Activated naive CD8-positive, alpha-beta T cell treated with anti-CD3 and anti-CD28 coated beads for 36 hours (primary cell): ENCODE results near the gene ANKMY2. TPM values are rescaled to one million over a fixed set of nuclear protein-coding genes. Genes with fewer than 3 reads are reported as not detected.
"Not testable (repeated sequence)": the region's sequence is repeated elsewhere in the genome, so short reads cannot be mapped to it uniquely, and the experiment has no call there.

ENCODE experiments used
- DNase-seq: peaks from one replicate; pipeline ENCODE4 v3.0.0; 2021
- H3K27ac Mint-ChIP-seq: one replicate; pipeline ENCODE4 v1.8.0; 2022; ENCODE audit warnings: mild to moderate bottlenecking, moderate library complexity, mixed read lengths
- H3K27me3 Mint-ChIP-seq: one replicate; pipeline ENCODE4 v1.8.0; 2022; ENCODE audit warnings: mild to moderate bottlenecking, mixed read lengths
- H3K36me3 Mint-ChIP-seq: one replicate; pipeline ENCODE4 v1.8.0; 2021; ENCODE audit warnings: mild to moderate bottlenecking, mixed read lengths
- H3K4me1 Mint-ChIP-seq: one replicate; pipeline ENCODE4 v1.8.0; 2021; ENCODE audit warnings: mixed read lengths
- H3K4me3 Mint-ChIP-seq: one replicate; pipeline ENCODE4 v1.8.0; 2022; ENCODE audit warnings: mild to moderate bottlenecking, moderate library complexity, mixed read lengths
- H3K9me3 Mint-ChIP-seq: one replicate; pipeline ENCODE4 v1.8.0; 2022; ENCODE audit warnings: mixed read lengths
- total RNA-seq, 2 experiments: library from RNA; stranded (reverse); gene quantifications; one replicate each; pipeline ENCODE4 v1.2.3, GENCODE V29; 2021

Gene ANKMY2
- total RNA-seq, 2 experiments from 2014 or later: 12.1 to 12.5 TPM

- no peak overlapping the region for H3K4me3 Mint-ChIP-seq
- H3K27ac Mint-ChIP-seq: no peak overlapping the region
- H3K27me3 Mint-ChIP-seq: no peaks in the 10 kb centered on the region
- no peaks in the 10 kb centered on the region for H3K9me3 Mint-ChIP-seq
- DNase-seq: no peak
- H3K4me1 Mint-ChIP-seq: peaks cover 23% of the 10 kb centered on the region
- peaks cover 24% of the 10 kb centered on the region for H3K36me3 Mint-ChIP-seq
These were observed 29.4 kb downstream of the ANKMY2 start for GRCh38 chr7:16616122-16616521.

GRCh38 chr7:16615228-16615627, 30.3 kb downstream of the ANKMY2 start:
- Mint-ChIP-seq H3K4me1 (peaks cover 16% of the 10 kb centered on the region), H3K27me3 (no peaks in the 10 kb centered on the region), H3K4me3 (no peak overlapping the region), H3K9me3 (no peaks in the 10 kb centered on the region), H3K27ac (no peak overlapping the region), H3K36me3 (peaks cover 22% of the 10 kb centered on the region)
- no peak for DNase-seq

GRCh38 chr7:16611711-16612110, 33.8 kb downstream of the ANKMY2 start:
- Mint-ChIP-seq H3K36me3 (peaks cover 14% of the 10 kb centered on the region), H3K4me3 (no peak overlapping the region), H3K27me3 (no peaks in the 10 kb centered on the region), H3K27ac (no peak overlapping the region), H3K9me3 (no peaks in the 10 kb centered on the region), H3K4me1 (peaks cover 7% of the 10 kb centered on the region)
- DNase-seq: no peak

- H3K4me1 Mint-ChIP-seq: peaks cover 8% of the 10 kb centered on the region
- no peaks in the 10 kb centered on the region for H3K27me3 Mint-ChIP-seq
- H3K27ac Mint-ChIP-seq: no peak overlapping the region
These were observed 35.6 kb downstream of the ANKMY2 start for GRCh38 chr7:16609842-16610450.

GRCh38 chr7:16606704-16607103, 38.9 kb downstream of the ANKMY2 start:
- peaks cover 17% of the 10 kb centered on the region for H3K36me3 Mint-ChIP-seq
- H3K4me1 Mint-ChIP-seq: peaks cover 4% of the 10 kb centered on the region
- DNase-seq: no peak
- H3K27me3 Mint-ChIP-seq: no peaks in the 10 kb centered on the region
- no peak overlapping the region for H3K4me3 Mint-ChIP-seq
- H3K27ac Mint-ChIP-seq: no peak overlapping the region
- no peaks in the 10 kb centered on the region for H3K9me3 Mint-ChIP-seq

More at GRCh38 chr7:16609842-16610450, 35.6 kb downstream of the ANKMY2 start:
- no peak overlapping the region for H3K4me3 Mint-ChIP-seq
- peaks cover 14% of the 10 kb centered on the region for H3K36me3 Mint-ChIP-seq
- no peaks in the 10 kb centered on the region for H3K9me3 Mint-ChIP-seq
- DNase-seq: no peak

- Mint-ChIP-seq H3K4me1 (peaks cover 3% of the 10 kb centered on the region), H3K9me3 (no peaks in the 10 kb centered on the region), H3K36me3 (peaks cover 23% of the 10 kb centered on the region), H3K27me3 (no peaks in the 10 kb centered on the region), H3K27ac (no peak overlapping the region), H3K4me3 (no peak overlapping the region)
- no peak for DNase-seq
These were observed 41.5 kb downstream of the ANKMY2 start for GRCh38 chr7:16604054-16604453.

- H3K9me3 Mint-ChIP-seq: no peaks in the 10 kb centered on the region
- peaks cover 3% of the 10 kb centered on the region for H3K4me1 Mint-ChIP-seq
- H3K4me3 Mint-ChIP-seq: no peak overlapping the region
- peaks cover 22% of the 10 kb centered on the region for H3K36me3 Mint-ChIP-seq
- no peaks in the 10 kb centered on the region for H3K27me3 Mint-ChIP-seq
- no peak overlapping the region for H3K27ac Mint-ChIP-seq
- no peak for DNase-seq
These were observed 41.9 kb downstream of the ANKMY2 start for GRCh38 chr7:16603633-16604032.

- Mint-ChIP-seq H3K9me3 (no peaks in the 10 kb centered on the region), H3K36me3 (peaks cover 20% of the 10 kb centered on the region), H3K4me3 (no peak overlapping the region), H3K4me1 (no peaks in the 10 kb centered on the region), H3K27me3 (no peaks in the 10 kb centered on the region), H3K27ac (no peak overlapping the region)
- no peak for DNase-seq
These were observed 45.7 kb downstream of the ANKMY2 start for GRCh38 chr7:16599860-16600259.

- no peak overlapping the region for H3K4me3 Mint-ChIP-seq
- DNase-seq: no peak
- no peak overlapping the region for H3K27ac Mint-ChIP-seq
- H3K36me3 Mint-ChIP-seq: peaks cover 15% of the 10 kb centered on the region
- no peaks in the 10 kb centered on the region for H3K4me1 Mint-ChIP-seq
- no peaks in the 10 kb centered on the region for H3K27me3 Mint-ChIP-seq
- no peaks in the 10 kb centered on the region for H3K9me3 Mint-ChIP-seq
These were observed 47.5 kb downstream of the ANKMY2 start for GRCh38 chr7:16598015-16598414.

- H3K27ac Mint-ChIP-seq, H3K36me3 Mint-ChIP-seq, H3K4me3 Mint-ChIP-seq, H3K27me3 Mint-ChIP-seq, H3K9me3 Mint-ChIP-seq, H3K4me1 Mint-ChIP-seq, DNase-seq: not testable (repeated sequence)
These were observed 50.0 kb downstream of the ANKMY2 start for GRCh38 chr7:16595596-16595995.

- no peak for DNase-seq
- Mint-ChIP-seq H3K36me3 (no peaks in the 10 kb centered on the region), H3K27me3 (no peaks in the 10 kb centered on the region), H3K4me3 (no peak overlapping the region), H3K9me3 (no peaks in the 10 kb centered on the region), H3K4me1 (no peaks in the 10 kb centered on the region), H3K27ac (no peak overlapping the region)
These were observed 50.9 kb downstream of the ANKMY2 start for GRCh38 chr7:16594676-16595075.

- Mint-ChIP-seq H3K36me3 (no peaks in the 10 kb centered on the region), H3K4me3 (no peak overlapping the region), H3K4me1 (no peaks in the 10 kb centered on the region), H3K9me3 (no peaks in the 10 kb centered on the region), H3K27me3 (no peaks in the 10 kb centered on the region), H3K27ac (no peak overlapping the region)
- DNase-seq: no peak
These were observed 51.5 kb downstream of the ANKMY2 start for GRCh38 chr7:16594061-16594460.

GRCh38 chr7:16592395-16592794, 53.2 kb downstream of the ANKMY2 start:
- Mint-ChIP-seq H3K27ac (no peak overlapping the region), H3K36me3 (no peaks in the 10 kb centered on the region), H3K4me3 (no peak overlapping the region), H3K4me1 (no peaks in the 10 kb centered on the region), H3K27me3 (no peaks in the 10 kb centered on the region), H3K9me3 (no peaks in the 10 kb centered on the region)
- DNase-seq: no peak

- no peak for DNase-seq
- no peaks in the 10 kb centered on the region for H3K36me3 Mint-ChIP-seq
- no peaks in the 10 kb centered on the region for H3K27me3 Mint-ChIP-seq
- H3K4me1 Mint-ChIP-seq: no peaks in the 10 kb centered on the region
- no peak overlapping the region for H3K27ac Mint-ChIP-seq
- H3K4me3 Mint-ChIP-seq: no peak overlapping the region
- no peaks in the 10 kb centered on the region for H3K9me3 Mint-ChIP-seq
These were observed 55.1 kb downstream of the ANKMY2 start for GRCh38 chr7:16590424-16590823.

- Mint-ChIP-seq H3K4me1 (no peaks in the 10 kb centered on the region), H3K27ac (no peak overlapping the region), H3K27me3 (peaks cover 2% of the 10 kb centered on the region), H3K9me3 (no peaks in the 10 kb centered on the region), H3K36me3 (no peaks in the 10 kb centered on the region), H3K4me3 (no peak overlapping the region)
- DNase-seq: no peak
These were observed 55.7 kb downstream of the ANKMY2 start for GRCh38 chr7:16589881-16590280.

GRCh38 chr7:16587790-16588189, 57.8 kb downstream of the ANKMY2 start:
- DNase-seq: no peak
- no peak overlapping the region for H3K27ac Mint-ChIP-seq
- no peaks in the 10 kb centered on the region for H3K4me1 Mint-ChIP-seq
- no peaks in the 10 kb centered on the region for H3K9me3 Mint-ChIP-seq
- peaks cover 2% of the 10 kb centered on the region for H3K27me3 Mint-ChIP-seq
- H3K4me3 Mint-ChIP-seq: no peak overlapping the region
- H3K36me3 Mint-ChIP-seq: no peaks in the 10 kb centered on the region
